Endodermal cell (in vitro differentiated cells): ENCODE data around the gene ANKS1B. TPM values are rescaled to one million over a fixed set of nuclear protein-coding genes. Genes with fewer than 3 reads are reported as not detected.

Experiments
- DNase-seq: peaks from one replicate; pipeline ENCODE4 v3.0.0-alpha.2; 2017
- H3K27ac ChIP-seq: 2 replicates; pipeline ENCODE4 v1.5.1; 2013; ENCODE audit warnings: mild to moderate bottlenecking, low read depth, low read length, moderate library complexity
- H3K27me3 ChIP-seq: 2 replicates; pipeline ENCODE4 v1.6.1; 2013; ENCODE audit warnings: mild to moderate bottlenecking, low read length, moderate library complexity; ENCODE audit not compliant: insufficient read depth, control insufficient read depth, poor library complexity, severe bottlenecking
- H3K36me3 ChIP-seq: 2 replicates; pipeline ENCODE4 v1.7.0; 2013; ENCODE audit warnings: mild to moderate bottlenecking, low read length, moderate library complexity; ENCODE audit not compliant: control insufficient read depth, insufficient read depth
- H3K4me1 ChIP-seq: one replicate; pipeline ENCODE4 v1.7.0; 2013; ENCODE audit warnings: low read length; ENCODE audit not compliant: control insufficient read depth, insufficient read depth
- H3K4me3 ChIP-seq: 2 replicates; pipeline ENCODE4 v1.5.1; 2013; ENCODE audit warnings: mild to moderate bottlenecking, low read length, moderate library complexity
- H3K9ac ChIP-seq: 2 replicates; pipeline ENCODE4 v1.6.1; 2013; ENCODE audit warnings: mild to moderate bottlenecking, low read length, moderate library complexity; ENCODE audit not compliant: poor library complexity, severe bottlenecking; ENCODE audit errors: extremely low read depth
- H3K9me3 ChIP-seq: 2 replicates; pipeline ENCODE4 v1.6.1; 2013; ENCODE audit warnings: mild to moderate bottlenecking, low read length, moderate library complexity; ENCODE audit not compliant: control insufficient read depth
- H3K27ac Mint-ChIP-seq: 2 replicates; pipeline ENCODE4 v1.8.0; 2020; ENCODE audit warnings: mixed read lengths
- H3K27me3 Mint-ChIP-seq: 2 replicates; pipeline ENCODE4 v1.8.0; 2021; ENCODE audit warnings: mild to moderate bottlenecking, mixed read lengths; ENCODE audit not compliant: insufficient read depth
- H3K36me3 Mint-ChIP-seq: 2 replicates; pipeline ENCODE4 v1.8.0; 2020; ENCODE audit warnings: low read depth, mixed read lengths
- H3K4me1 Mint-ChIP-seq: 2 replicates; pipeline ENCODE4 v1.8.0; 2020; ENCODE audit warnings: mixed read lengths
- H3K4me3 Mint-ChIP-seq: 2 replicates; pipeline ENCODE4 v1.8.0; 2020; ENCODE audit warnings: mild to moderate bottlenecking, moderate library complexity, mixed read lengths
- H3K9me3 Mint-ChIP-seq: 2 replicates; pipeline ENCODE4 v1.8.0; 2020; ENCODE audit warnings: mild to moderate bottlenecking, mixed read lengths
- CTCF ChIP-seq: fragments of 200-600 bp; sonication (generic); conservative IDR thresholded peaks from 2 replicates; pipeline ENCODE4 v1.5.0; 2021; ENCODE audit warnings: antibody characterized with exemption, mild to moderate bottlenecking
- WGBS, 2 experiments: methylation state at CpG; one replicate each; pipeline versions ENCODE4 v1.1.5 to v1.1.7; 2013; ENCODE audit warnings: missing lambda C conversion rate in 2 of 2, mixed read lengths in 1 of 2; ENCODE audit not compliant: insufficient coverage in 1 of 2, insufficient read length in 1 of 2; 5-methylcytosine and 5-hydroxymethylcytosine counted together
- total RNA-seq, 2 donors: library from RNA; stranded (reverse); fragmentation: NEBNext Ultra II Directional in 1 of 2; extraction: Animal tissue kit (Norgen Biotek cat#: 25700) in 1 of 2; gene quantifications; 2 replicates in 1 of 2; 3 replicates in 1 of 2; pipeline ENCODE4 v1.2.1, GENCODE V29; 2021

Gene ANKS1B
- total RNA-seq, 2 donors from 2014 or later: 28.5 to 65.8 TPM

GRCh38 chr12:99758997-99759396 is 225.7 kb downstream of the ANKS1B start:
- Mint-ChIP-seq H3K27me3 (no peaks in the 10 kb centered on the region), H3K4me1 (no peaks in the 10 kb centered on the region), H3K9me3 (no peaks in the 10 kb centered on the region), H3K4me3 (no peak overlapping the region), H3K27ac (no peak overlapping the region), H3K36me3 (no peaks in the 10 kb centered on the region)
- no peak for TF ChIP-seq CTCF
- DNase-seq: no peak
- no peak overlapping the region for H3K4me3 ChIP-seq
- no peaks in the 10 kb centered on the region for H3K4me1 ChIP-seq
- no peak overlapping the region for H3K9ac ChIP-seq
- H3K36me3 ChIP-seq: no peaks in the 10 kb centered on the region
- H3K27me3 ChIP-seq: no peaks in the 10 kb centered on the region
- H3K9me3 ChIP-seq: peaks cover 7% of the 10 kb centered on the region
- WGBS, 2 experiments: 86 to 100% methylated on average over 2 to 3 of the region's 3 CpGs
- H3K27ac ChIP-seq: no peak overlapping the region

- no peaks in the 10 kb centered on the region for H3K36me3 Mint-ChIP-seq
- Histone ChIP-seq H3K36me3 (no peaks in the 10 kb centered on the region), H3K27ac (no peak overlapping the region), H3K4me1 (no peaks in the 10 kb centered on the region), H3K9ac (no peak overlapping the region), H3K4me3 (no peak overlapping the region), H3K9me3 (peaks cover 11% of the 10 kb centered on the region), H3K27me3 (no peaks in the 10 kb centered on the region)
- H3K27me3 Mint-ChIP-seq: no peaks in the 10 kb centered on the region
- no peak for DNase-seq
- H3K4me3 Mint-ChIP-seq: no peak overlapping the region
- H3K4me1 Mint-ChIP-seq: no peaks in the 10 kb centered on the region
- H3K27ac Mint-ChIP-seq: no peak overlapping the region
- H3K9me3 Mint-ChIP-seq: no peaks in the 10 kb centered on the region
- TF ChIP-seq CTCF: no peak
These were observed 232.0 kb downstream of the ANKS1B start for GRCh38 chr12:99752740-99753139.

- no peak overlapping the region for H3K4me3 Mint-ChIP-seq
- TF ChIP-seq CTCF: peak; percentile 70
- no peaks in the 10 kb centered on the region for H3K4me1 ChIP-seq
- H3K9me3 Mint-ChIP-seq: no peaks in the 10 kb centered on the region
- no peaks in the 10 kb centered on the region for H3K4me1 Mint-ChIP-seq
- no peaks in the 10 kb centered on the region for H3K9me3 ChIP-seq
- no peak for DNase-seq
- H3K36me3 ChIP-seq: no peaks in the 10 kb centered on the region
- H3K4me3 ChIP-seq: no peak overlapping the region
- no peak overlapping the region for H3K27ac Mint-ChIP-seq
- no peaks in the 10 kb centered on the region for H3K36me3 Mint-ChIP-seq
- no peaks in the 10 kb centered on the region for H3K27me3 ChIP-seq
- H3K27ac ChIP-seq: no peak overlapping the region
- H3K27me3 Mint-ChIP-seq: no peaks in the 10 kb centered on the region
- H3K9ac ChIP-seq: no peak overlapping the region
These were observed 238.2 kb downstream of the ANKS1B start for GRCh38 chr12:99746538-99746937.
